Activated CD8-positive, alpha-beta memory T cell treated with anti-CD3 and anti-CD28 coated beads, Interleukin-2, amount 50 U/mL, for 24 hours (primary cell): ENCODE data around the gene CRPPA.
"Not testable (repeated sequence)": the region's sequence is repeated elsewhere in the genome, so short reads cannot be mapped to it uniquely, and the experiment has no call there.

Experiments used
- DNase-seq: peaks from one replicate; pipeline ENCODE4 v3.0.0-alpha.2; 2020; ENCODE audit errors: extremely low read depth

The CRPPA gene

GRCh38 chr7:16397501-16398145 is 23.7 kb downstream of the CRPPA start:
- no peak for DNase-seq

GRCh38 chr7:16396766-16397500 is 24.4 kb downstream of the CRPPA start:
- no peak for DNase-seq

GRCh38 chr7:16395121-16395520 is 26.2 kb downstream of the CRPPA start:
- no peak for DNase-seq

GRCh38 chr7:16393862-16394422 is 27.4 kb downstream of the CRPPA start:
- no peak for DNase-seq

GRCh38 chr7:16392990-16393523 is 28.3 kb downstream of the CRPPA start:
- no peak for DNase-seq

- DNase-seq = not testable (repeated sequence)
Measured at GRCh38 chr7:16383786-16384185, 37.6 kb downstream of the CRPPA start.

GRCh38 chr7:16383103-16383502 is 38.2 kb downstream of the CRPPA start:
- DNase-seq = not testable (repeated sequence)
